Measurements from ENCODE around the gene SLC66A3.
"Not testable (repeated sequence)": the region's sequence is repeated elsewhere in the genome, so short reads cannot be mapped to it uniquely, and the experiment has no call there.

Gene SLC66A3

GRCh38 chr2:11165046-11165445 is 9.8 kb downstream of the SLC66A3 start:
- DNase-seq: not testable (repeated sequence)

DNA sequence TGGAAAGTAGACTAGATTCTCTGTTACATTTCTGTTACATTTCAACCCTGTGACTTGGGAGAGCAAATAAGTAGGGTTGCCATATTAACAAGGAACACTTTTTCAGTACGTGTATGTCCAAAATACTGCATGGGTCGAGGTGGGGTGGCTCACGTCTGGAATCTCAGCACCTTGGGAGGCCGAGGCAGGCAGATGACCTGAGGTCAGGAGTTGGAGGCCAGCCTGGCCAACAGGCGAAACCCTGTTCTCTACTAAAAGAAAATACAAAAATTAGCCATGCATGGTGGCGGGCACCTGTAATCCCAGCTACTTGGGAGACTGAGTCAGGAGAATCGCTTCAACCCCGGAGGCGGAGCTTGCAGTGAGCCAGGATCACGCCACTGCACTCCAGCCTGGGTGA is 11.2 kb downstream of the SLC66A3 start:
- no peak for DNase-seq

DNA sequence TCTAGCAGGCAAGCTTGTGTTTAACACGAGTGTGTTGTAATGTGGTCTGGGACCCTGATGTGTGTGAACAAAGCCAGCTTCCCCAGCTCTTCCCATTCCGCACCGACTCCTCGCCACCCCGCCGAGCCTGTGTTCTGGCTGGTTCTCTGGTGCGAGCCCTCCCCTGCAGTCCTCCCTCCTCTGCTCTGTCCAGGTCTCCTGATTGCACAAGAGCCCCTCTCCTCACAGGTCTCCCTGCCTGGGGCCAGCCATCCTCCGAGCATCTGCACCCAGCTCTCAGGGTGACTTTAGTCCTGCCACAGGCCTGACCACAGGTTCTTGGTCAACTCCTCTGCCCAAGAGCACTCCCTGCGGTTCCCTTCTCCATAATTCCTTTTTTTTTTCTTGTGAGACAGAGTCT is 13.2 kb downstream of the SLC66A3 start:
- DNase-seq: no peak

DNA sequence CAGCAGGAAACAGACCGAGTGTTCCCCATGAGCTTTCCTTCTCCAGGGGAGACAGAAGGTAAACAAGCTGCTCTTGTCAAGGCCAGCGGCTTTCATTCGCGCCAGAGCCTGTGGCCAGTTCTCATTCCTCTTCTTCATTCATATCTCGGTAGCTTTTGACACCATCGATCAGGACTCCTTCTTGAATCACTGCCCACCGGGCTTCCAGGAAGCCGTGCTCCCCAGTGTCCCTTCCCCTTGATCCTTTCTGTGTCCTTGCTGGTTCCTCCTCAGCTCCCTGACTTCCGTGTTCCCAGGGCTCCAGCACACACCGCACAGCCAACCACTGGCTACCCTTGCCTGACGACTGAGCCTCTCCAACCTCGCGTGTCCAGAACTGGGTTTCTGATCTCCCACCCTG is 14.1 kb downstream of the SLC66A3 start:
- no peak for DNase-seq

DNA sequence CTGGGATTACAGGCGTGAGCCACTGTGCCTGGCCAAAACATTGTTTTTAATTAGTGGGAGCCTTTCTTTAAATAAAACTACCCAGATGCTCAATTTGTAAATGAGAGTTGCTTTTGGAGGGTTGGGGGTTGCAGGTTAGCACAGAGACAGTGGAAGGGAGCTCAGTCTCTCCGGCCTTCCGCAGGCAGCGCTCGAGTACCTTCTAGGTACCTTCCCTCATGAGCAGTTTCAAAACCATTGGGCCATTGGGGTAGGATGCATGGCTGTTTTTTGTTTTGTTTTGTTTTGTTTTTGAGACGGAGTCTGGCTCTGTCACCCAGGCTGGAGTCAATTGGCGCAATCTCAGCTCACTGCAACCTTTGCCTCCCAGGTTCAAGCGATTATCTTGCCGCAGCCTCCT is 19.0 kb downstream of the SLC66A3 start:
- no peak for DNase-seq

DNA sequence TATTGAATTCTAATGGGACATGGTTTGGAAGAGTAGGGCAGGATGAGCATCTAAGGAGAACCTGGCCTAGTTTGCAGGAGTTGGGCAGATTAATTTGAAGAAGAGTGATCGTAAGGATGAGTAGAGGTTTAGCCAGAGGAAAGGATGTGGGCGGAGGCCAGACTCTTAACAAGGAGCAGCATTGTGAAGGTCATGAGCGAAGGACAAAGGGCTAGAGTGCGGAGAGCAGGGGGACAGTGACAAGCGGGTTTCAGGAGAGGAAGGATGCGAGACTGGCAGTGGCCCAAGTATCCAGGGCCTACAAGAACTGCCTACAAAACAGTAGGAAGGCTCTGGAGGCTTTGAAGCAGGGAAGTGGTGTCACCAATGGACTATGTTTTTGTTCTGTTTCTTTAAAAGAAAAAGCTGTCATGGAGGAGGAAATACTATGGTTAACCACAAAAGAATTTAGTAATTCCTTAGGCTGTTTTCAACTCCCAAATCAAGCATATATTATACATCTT is 20.1 kb downstream of the SLC66A3 start:
- DNase-seq: no peak

- DNase-seq: no peak
These were observed 22.8 kb downstream of the SLC66A3 start for GRCh38 chr2:11177871-11178690.

DNA sequence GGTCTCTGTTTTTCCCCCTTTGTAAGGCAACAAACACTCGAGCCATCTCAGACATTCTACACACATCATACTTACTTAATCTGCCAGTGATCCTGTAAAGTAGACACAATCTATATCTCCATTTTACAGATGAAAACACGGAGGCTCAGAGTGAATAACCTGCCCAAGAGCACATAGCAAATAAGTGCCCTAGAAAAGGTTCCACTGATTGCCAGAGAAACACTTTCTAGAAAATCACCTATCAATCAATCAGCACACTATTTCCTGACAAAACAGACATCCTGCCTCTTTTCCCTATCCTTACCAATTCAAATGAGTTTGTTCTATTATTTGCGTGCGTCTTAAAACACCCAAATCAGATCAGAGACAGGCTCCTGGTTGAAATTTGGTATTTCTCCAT is 23.9 kb downstream of the SLC66A3 start:
- no peak for DNase-seq

DNA sequence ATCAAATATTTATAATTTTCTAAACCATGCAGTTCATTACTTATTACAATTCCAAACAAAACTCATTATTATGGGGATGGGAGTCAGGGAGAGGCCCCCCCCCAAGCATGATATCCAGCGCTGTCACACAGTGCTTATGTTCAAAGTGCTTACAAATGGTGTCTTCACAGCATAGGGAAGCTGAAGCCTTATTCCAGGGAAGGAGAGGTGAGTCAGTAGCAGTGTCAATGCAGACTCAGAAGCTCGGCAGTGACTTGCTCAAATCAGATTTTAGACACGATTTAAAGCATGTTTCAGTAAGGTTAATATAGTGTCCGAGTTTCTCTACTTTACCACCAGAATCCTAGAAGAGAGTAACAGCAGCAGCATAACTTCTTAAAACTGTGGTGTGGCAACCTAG is 24.6 kb downstream of the SLC66A3 start:
- no peak for DNase-seq

DNA sequence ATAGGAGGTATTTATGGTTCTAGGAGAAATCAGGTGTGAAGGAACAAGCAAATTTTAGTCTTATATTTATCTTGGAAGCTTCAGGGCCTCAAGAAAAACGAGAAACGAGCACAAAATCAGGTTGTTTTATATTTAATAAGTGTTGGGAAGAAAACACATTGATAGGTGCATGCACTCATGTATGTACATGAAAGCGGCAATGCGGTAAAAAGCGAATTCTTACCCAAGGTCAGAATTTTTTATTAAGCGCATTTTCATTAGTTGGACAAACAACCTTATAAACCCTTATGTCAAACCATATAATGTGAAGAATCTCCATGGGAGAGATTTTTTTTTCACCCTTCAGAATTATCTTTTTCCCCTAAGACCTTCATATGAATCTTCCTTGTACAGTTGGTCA is 25.4 kb downstream of the SLC66A3 start:
- no peak for DNase-seq

DNA sequence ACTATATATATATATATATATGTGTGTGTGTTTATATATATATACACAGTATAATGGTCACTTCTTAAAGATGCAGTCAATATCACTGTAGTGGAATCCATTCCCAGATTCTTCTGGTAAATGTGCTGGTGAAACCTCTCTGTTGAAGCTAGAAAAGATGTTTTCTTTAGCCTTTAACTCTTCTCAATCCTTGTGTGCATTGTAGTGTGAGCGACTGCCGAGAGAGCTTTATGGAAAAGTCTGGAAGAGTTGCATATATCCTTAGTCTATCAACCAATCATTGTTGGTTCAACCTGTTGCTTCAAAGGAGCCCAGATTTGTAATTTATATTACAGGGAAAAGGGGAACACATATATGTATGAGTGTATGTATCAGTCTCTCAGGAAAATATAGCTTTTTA is 27.7 kb downstream of the SLC66A3 start:
- no peak for DNase-seq

- DNase-seq: no peak
These were observed 30.9 kb downstream of the SLC66A3 start for GRCh38 chr2:11186145-11186544.

- no peak for DNase-seq
These were observed 31.9 kb downstream of the SLC66A3 start for GRCh38 chr2:11187083-11187619.

DNA sequence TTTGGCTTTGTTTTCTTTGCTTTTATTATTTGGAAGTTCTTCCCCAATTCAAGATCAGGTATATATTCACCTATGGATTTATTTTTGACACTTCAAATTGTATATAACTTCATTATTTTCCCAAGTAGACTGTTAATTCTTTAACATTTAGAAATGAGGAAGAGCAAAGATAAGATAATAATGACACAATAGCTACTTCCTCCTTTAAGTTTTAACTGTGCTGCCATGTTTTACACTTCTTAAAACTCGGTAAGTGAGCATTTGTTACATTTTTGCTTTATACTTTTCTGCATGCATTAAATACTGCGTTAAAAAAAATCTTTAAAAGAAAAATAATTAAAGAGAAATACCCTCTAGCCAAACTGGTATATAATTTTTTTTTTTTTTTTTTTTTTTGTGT is 32.5 kb downstream of the SLC66A3 start:
- DNase-seq: no peak

GRCh38 chr2:11196246-11196645 is 41.0 kb downstream of the SLC66A3 start:
- DNase-seq: no peak

GRCh38 chr2:11200651-11201050 is 45.4 kb downstream of the SLC66A3 start:
- DNase-seq: no peak

DNA sequence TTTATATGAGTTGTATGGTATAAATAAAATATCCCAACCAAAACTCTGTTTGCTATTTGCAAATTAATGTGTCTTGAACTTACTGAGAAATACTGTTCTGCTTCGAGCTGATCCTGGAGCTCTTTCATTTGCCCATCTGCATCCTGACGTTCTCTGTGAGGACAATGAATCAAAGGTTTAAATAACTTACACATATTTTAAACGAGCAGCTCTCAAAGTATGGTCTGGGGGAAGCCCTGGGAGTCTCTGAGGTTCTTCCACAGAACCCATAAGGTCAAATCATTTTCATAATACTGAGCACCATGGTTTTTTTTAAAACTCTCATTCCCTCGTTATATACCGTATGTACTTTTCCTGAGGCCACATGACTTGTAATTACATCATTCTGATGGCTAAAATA is 46.7 kb downstream of the SLC66A3 start:
- no peak for DNase-seq

GRCh38 chr2:11203480-11203879 is 48.2 kb downstream of the SLC66A3 start:
- no peak for DNase-seq

- no peak for DNase-seq
These were observed 52.8 kb downstream of the SLC66A3 start for GRCh38 chr2:11208083-11208482.

DNA sequence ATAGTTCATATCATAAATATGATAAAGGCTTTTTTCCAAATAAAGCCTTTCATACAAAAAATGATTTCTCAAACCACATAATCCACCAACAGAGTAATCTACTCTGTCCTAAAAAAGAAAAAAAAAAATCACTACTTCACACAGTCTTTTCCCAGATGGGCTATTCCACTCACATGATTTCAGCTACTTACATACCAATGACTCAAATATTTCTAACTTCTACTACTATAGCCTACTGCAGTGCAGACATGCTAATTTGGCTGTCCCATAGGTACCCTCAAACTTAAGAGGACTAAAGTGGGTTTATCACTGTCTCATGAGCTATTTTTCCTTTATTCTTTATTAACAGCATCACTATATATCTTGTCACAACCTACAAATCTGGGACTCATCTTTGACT is 57.4 kb downstream of the SLC66A3 start:
- no peak for DNase-seq

DNA sequence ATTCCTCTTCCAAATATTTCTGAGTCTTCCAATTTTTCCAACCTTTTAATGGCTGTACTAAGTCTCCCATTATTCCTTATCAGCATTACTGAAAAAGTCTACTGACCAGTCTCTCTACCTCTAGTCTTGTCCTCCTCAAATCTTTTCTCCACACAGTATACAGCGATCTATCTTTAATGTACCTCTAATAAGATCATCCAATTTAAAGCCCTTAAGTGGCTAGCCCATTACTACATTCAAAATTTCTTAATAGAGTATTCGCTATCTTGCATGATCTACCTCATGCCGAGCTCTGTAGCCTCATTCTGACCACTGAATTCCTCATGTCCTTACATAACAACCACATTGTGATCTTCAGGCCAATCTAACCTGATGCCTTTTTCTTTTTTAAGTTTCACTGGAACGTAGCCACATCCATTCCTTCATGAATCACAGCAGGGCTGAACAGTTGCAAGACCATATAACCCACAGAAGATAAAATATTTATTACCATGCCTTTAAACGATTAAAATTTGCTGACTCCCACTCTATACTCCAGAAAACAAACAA is 57.9 kb downstream of the SLC66A3 start:
- DNase-seq: no peak

GRCh38 chr2:11213975-11214374 is 58.7 kb downstream of the SLC66A3 start:
- no peak for DNase-seq

DNA sequence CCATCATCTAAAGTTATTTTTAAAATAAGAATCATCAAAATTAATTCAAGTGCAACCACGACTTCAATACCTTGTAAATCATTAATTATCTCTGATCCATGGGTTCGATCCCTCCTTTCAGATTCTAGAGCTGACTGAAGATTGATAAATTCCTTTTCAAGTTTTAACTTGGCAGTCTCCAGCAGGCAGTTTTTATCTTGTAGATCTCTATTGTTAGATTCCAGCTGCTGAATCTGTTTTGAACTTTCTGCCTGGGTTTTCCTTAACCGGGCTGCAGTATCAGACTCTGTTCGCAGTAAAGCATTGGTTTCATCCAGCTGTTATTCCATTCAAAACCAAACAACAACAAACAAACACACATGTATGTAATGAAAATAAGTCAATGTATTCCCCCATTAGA is 59.5 kb downstream of the SLC66A3 start:
- DNase-seq: no peak

GRCh38 chr2:11215407-11215806 is 60.1 kb downstream of the SLC66A3 start:
- no peak for DNase-seq

- DNase-seq: no peak
These were observed 65.2 kb downstream of the SLC66A3 start for GRCh38 chr2:11220445-11220844.

All from NCI-H526 treated with DMSO at 0.1 percent for 48 hours (cell line).